H9 (cell line): ENCODE data around the gene SHB. TPM values are rescaled to one million over a fixed set of nuclear protein-coding genes. Genes with fewer than 3 reads are reported as not detected.

ENCODE experiments used
- DNase-seq: peaks from one replicate; pipeline ENCODE4 v3.0.0-alpha.2; 2017
- H2AFZ ChIP-seq: one replicate; pipeline ENCODE4 v1.6.1; 2013; ENCODE audit warnings: mild to moderate bottlenecking, low read length, control low read depth, moderate library complexity
- H2AK5ac ChIP-seq: 2 replicates; pipeline ENCODE4 v1.6.1; 2013; ENCODE audit warnings: low read length, control low read depth, mixed read lengths; ENCODE audit not compliant: insufficient read length
- H2BK120ac ChIP-seq: one replicate; pipeline ENCODE4 v1.6.1; 2013; ENCODE audit warnings: low read depth, mild to moderate bottlenecking, low read length, control low read depth, inconsistent platforms; ENCODE audit not compliant: poor library complexity, severe bottlenecking
- H2BK12ac ChIP-seq: 2 replicates; pipeline ENCODE4 v1.6.1; 2013; ENCODE audit warnings: low read length, control low read depth, mixed read lengths, low read depth; ENCODE audit not compliant: insufficient read length
- H2BK15ac ChIP-seq: 2 replicates; pipeline ENCODE4 v1.6.1; 2013; ENCODE audit warnings: low read depth, low read length, control low read depth
- H2BK20ac ChIP-seq: one replicate; pipeline ENCODE4 v1.6.1; 2013; ENCODE audit warnings: low read depth, mild to moderate bottlenecking, low read length, control low read depth, inconsistent platforms; ENCODE audit not compliant: poor library complexity, severe bottlenecking
- H2BK5ac ChIP-seq: 2 replicates; pipeline ENCODE4 v1.6.1; 2013; ENCODE audit warnings: low read length, control low read depth, mixed read lengths; ENCODE audit not compliant: insufficient read length
- H3K14ac ChIP-seq: 2 replicates; pipeline ENCODE4 v1.6.1; 2013; ENCODE audit warnings: low read length, control low read depth; ENCODE audit not compliant: insufficient read depth
- H3K18ac ChIP-seq: 2 replicates; pipeline ENCODE4 v1.6.1; 2013; ENCODE audit warnings: low read depth, mild to moderate bottlenecking, mixed read lengths, low read length, control low read depth; ENCODE audit not compliant: insufficient read length
- H3K23ac ChIP-seq: 2 replicates; pipeline ENCODE4 v1.6.1; 2013; ENCODE audit warnings: low read length, control low read depth, mixed read lengths, low read depth; ENCODE audit not compliant: insufficient read length
- H3K23me2 ChIP-seq: 2 replicates; pipeline ENCODE4 v1.6.1; 2013; ENCODE audit warnings: low read depth, mild to moderate bottlenecking, mixed read lengths, low read length, control low read depth; ENCODE audit not compliant: insufficient read length, poor library complexity, severe bottlenecking
- H3K27ac ChIP-seq: 2 replicates; pipeline ENCODE4 v1.5.1; 2013; ENCODE audit warnings: low read length, control low read depth, mixed read lengths, low read depth; ENCODE audit not compliant: insufficient read length
- H3K27me3 ChIP-seq: 2 replicates; pipeline ENCODE4 v1.6.1; 2013; ENCODE audit warnings: low read length, control low read depth, inconsistent platforms; ENCODE audit not compliant: insufficient read depth
- H3K4ac ChIP-seq: 2 replicates; pipeline ENCODE4 v1.6.1; 2013; ENCODE audit warnings: low read depth, mild to moderate bottlenecking, control low read depth, inconsistent platforms, low read length, moderate library complexity
- H3K4me1 ChIP-seq: 2 replicates; pipeline ENCODE4 v1.6.1; 2013; ENCODE audit warnings: low read length, control low read depth, inconsistent platforms; ENCODE audit not compliant: insufficient read depth
- H3K4me2 ChIP-seq: 2 replicates; pipeline ENCODE4 v1.6.1; 2013; ENCODE audit warnings: low read length, control low read depth, mixed read lengths; ENCODE audit not compliant: insufficient read length, insufficient read depth
- H3K56ac ChIP-seq: 2 replicates; pipeline ENCODE4 v1.6.1; 2013; ENCODE audit warnings: low read depth, mild to moderate bottlenecking, mixed read lengths, low read length, control low read depth; ENCODE audit not compliant: insufficient read length
- H3K79me1 ChIP-seq: 2 replicates; pipeline ENCODE4 v1.6.1; 2013; ENCODE audit warnings: low read depth, mild to moderate bottlenecking, moderate library complexity, low read length, control low read depth, inconsistent platforms; ENCODE audit not compliant: insufficient read depth, poor library complexity, severe bottlenecking
- H3K79me2 ChIP-seq: 2 replicates; pipeline ENCODE4 v1.6.1; 2013; ENCODE audit warnings: low read length, control low read depth, inconsistent platforms; ENCODE audit not compliant: insufficient read depth
- H3K9ac ChIP-seq: 2 replicates; pipeline ENCODE4 v1.6.1; 2013; ENCODE audit warnings: low read length, control low read depth, mixed read lengths; ENCODE audit not compliant: insufficient read length; ENCODE audit errors: extremely low read depth
- H3K9me3 ChIP-seq: one replicate; pipeline ENCODE4 v1.6.1; 2013; ENCODE audit warnings: low read depth, low read length, inconsistent platforms; ENCODE audit not compliant: control insufficient read depth
- H3T11ph ChIP-seq: one replicate; pipeline ENCODE4 v1.6.1; 2013; ENCODE audit warnings: mild to moderate bottlenecking, low read length, control low read depth, inconsistent platforms
- H4K20me1 ChIP-seq: one replicate; pipeline ENCODE4 v1.6.1; 2013; ENCODE audit not compliant: control insufficient read depth, insufficient read length, insufficient read depth
- H4K5ac ChIP-seq: 2 replicates; pipeline ENCODE4 v1.6.1; 2013; ENCODE audit warnings: low read depth, mild to moderate bottlenecking, mixed read lengths, low read length, control low read depth; ENCODE audit not compliant: insufficient read length
- H4K8ac ChIP-seq: replicated peaks from 2 replicates; pipeline ENCODE4 v1.6.1; 2013; ENCODE audit warnings: low read length, control low read depth, mixed read lengths, low read depth; ENCODE audit not compliant: insufficient read length
- H4K91ac ChIP-seq: 2 replicates; pipeline ENCODE4 v1.6.1; 2013; ENCODE audit warnings: low read depth, mild to moderate bottlenecking, moderate library complexity, mixed read lengths, low read length, control low read depth; ENCODE audit not compliant: insufficient read length
- H3K27ac Mint-ChIP-seq, 3 experiments: 2 replicates in 2 of 3; 3 replicates in 1 of 3; pipeline ENCODE4 v1.8.0; 2020 to 2021; ENCODE audit warnings: mixed read lengths in 3 of 3, mild to moderate bottlenecking in 1 of 3, moderate library complexity in 1 of 3
- H3K27me3 Mint-ChIP-seq: 2 replicates; pipeline ENCODE4 v1.8.0; 2021; ENCODE audit warnings: low read depth, mild to moderate bottlenecking, moderate library complexity, mixed read lengths
- H3K36me3 Mint-ChIP-seq, 3 experiments: 2 replicates in 2 of 3; 3 replicates in 1 of 3; pipeline ENCODE4 v1.8.0; 2020 to 2021; ENCODE audit warnings: low read depth in 3 of 3, mixed read lengths in 3 of 3; ENCODE audit not compliant: insufficient read depth in 1 of 3
- H3K4me1 Mint-ChIP-seq, 2 experiments: 2 replicates each; pipeline ENCODE4 v1.8.0; 2020; ENCODE audit warnings: mixed read lengths in 2 of 2
- H3K4me3 Mint-ChIP-seq, 2 experiments: 2 replicates in 1 of 2; 3 replicates in 1 of 2; pipeline ENCODE4 v1.8.0; 2020 to 2021; ENCODE audit warnings: mild to moderate bottlenecking in 2 of 2, mixed read lengths in 2 of 2, moderate library complexity in 1 of 2
- H3K9me3 Mint-ChIP-seq, 2 experiments: 2 replicates in 1 of 2; 3 replicates in 1 of 2; pipeline ENCODE4 v1.8.0; 2020; ENCODE audit warnings: mild to moderate bottlenecking in 2 of 2, mixed read lengths in 2 of 2, moderate library complexity in 1 of 2
- CTCF ChIP-seq: fragments of 200-600 bp; sonication (generic); conservative IDR thresholded peaks from 3 replicates; pipeline ENCODE4 v1.8.0; 2021; ENCODE audit warnings: antibody characterized with exemption, mild to moderate bottlenecking
- WGBS: extraction: QIAGEN DNeasy Blood & Tissue Kit; methylation state at CpG from one replicate; pipeline ENCODE4 v1.1.7; 2013; ENCODE audit warnings: missing lambda C conversion rate, low lambda C conversion rate, mixed read lengths; ENCODE audit not compliant: insufficient read length; ENCODE audit errors: extremely low coverage; 5-methylcytosine and 5-hydroxymethylcytosine counted together
- total RNA-seq: library from RNA; stranded (reverse); gene quantifications from 2 replicates; pipeline ENCODE4 v1.2.1, GENCODE V29; 2021

The SHB gene
- total RNA-seq, 1 experiment from 2014 or later, result 14.6 TPM

GRCh38 chr9:37969130-37969529, 99.9 kb downstream of the SHB start:
- Histone ChIP-seq H3K27ac (no peak overlapping the region), H3T11ph (no peak overlapping the region), H3K79me2 (no peaks in the 10 kb centered on the region), H2BK20ac (no peak overlapping the region), H3K18ac (no peak overlapping the region), H3K23me2 (no peaks in the 10 kb centered on the region), H3K79me1 (no peaks in the 10 kb centered on the region), H4K8ac (no peak overlapping the region), H3K4me1 (no peaks in the 10 kb centered on the region), H4K20me1 (no peaks in the 10 kb centered on the region), H2BK12ac (no peak overlapping the region), H2AK5ac (no peak overlapping the region), H3K56ac (no peak overlapping the region), H3K14ac (no peak overlapping the region), H4K91ac (no peak overlapping the region), H3K9me3 (no peaks in the 10 kb centered on the region), H3K27me3 (no peaks in the 10 kb centered on the region), H3K4ac (no peak overlapping the region), H4K5ac (no peak overlapping the region), H3K9ac (no peak overlapping the region), H2BK15ac (no peak overlapping the region), H2BK5ac (no peak overlapping the region), H3K23ac (no peak overlapping the region), H2AFZ (no peak overlapping the region), H2BK120ac (no peak overlapping the region), H3K4me2 (no peak overlapping the region)
- Mint-ChIP-seq H3K4me3 (no peak overlapping the region), H3K4me1 (peaks cover 3 to 7% of the 10 kb centered on the region in 2 experiments), H3K27ac (no peak overlapping the region), H3K9me3 (no peaks in the 10 kb centered on the region), H3K36me3 (peaks cover 0 to 15% (median 0%) of the 10 kb centered on the region in 3 experiments; a peak in 3 of 7 replicates), H3K27me3 (no peaks in the 10 kb centered on the region; the same call in 1 of the 2 replicates)
- DNase-seq, result no peak
- TF ChIP-seq CTCF, result no peak
- WGBS, result no CpG with 5 or more reads among the region's 2 CpGs
